GM21423 (cell line): ENCODE measurements around the gene C20orf202.

Experiments used
- ATAC-seq: cut with Tn5 transposase; IDR thresholded peaks from one replicate; pipeline ENCODE4 v1.9.1; 2021; ENCODE audit warnings: mild to moderate bottlenecking, moderate library complexity; ENCODE audit not compliant: unreplicated experiment

Gene C20orf202

DNA sequence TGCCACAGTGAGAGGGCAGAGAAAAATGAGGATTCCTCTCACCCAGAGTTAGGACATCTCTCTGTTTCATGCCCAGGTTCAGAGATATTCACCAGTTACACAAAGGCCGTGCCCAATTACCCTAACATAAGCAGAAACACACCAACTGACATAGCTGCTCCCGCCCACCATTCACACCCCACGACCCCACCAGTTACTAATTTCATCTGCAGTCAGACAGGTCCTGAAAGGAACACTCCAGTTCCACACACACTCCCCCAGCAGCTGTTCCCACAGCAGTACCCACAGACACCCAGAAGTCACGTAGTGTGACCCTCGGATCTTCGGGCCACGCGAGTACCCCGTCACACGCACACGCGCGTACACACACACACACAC is 19.0 kb upstream of the C20orf202 start:
- ATAC-seq: no peak

- no peak for ATAC-seq
These were observed 18.5 kb upstream of the C20orf202 start, which contains the start of gene TMEM74B for GRCh38 chr20:1184638-1185315. Gene TMEM74B (minus strand): TSS chr20:1184981. CDS start chr20:1183801, 1,180 bp downstream.

DNA sequence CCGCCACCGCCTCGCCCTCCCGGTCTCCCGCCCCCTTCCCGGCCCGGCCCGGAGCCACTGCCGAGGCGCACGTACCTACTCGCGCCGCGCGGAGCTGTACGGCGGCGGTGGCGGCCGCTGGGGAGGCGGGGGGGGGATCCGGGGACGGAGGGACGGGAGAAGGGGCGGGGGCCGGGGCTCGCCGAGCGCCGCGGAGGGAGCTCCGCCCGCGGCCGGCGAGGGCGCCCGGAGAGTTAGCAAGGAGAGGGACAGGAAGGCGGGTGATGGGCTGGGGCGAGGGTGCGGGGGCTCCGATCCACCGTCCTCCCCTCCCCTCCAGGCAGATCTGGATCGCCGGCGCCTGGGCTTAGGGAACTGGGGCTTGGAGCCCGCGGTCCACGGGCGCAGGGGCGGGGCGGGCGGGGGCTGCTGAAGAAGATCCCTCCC is 17.9 kb upstream of the C20orf202 start:
- ATAC-seq: no peak

DNA sequence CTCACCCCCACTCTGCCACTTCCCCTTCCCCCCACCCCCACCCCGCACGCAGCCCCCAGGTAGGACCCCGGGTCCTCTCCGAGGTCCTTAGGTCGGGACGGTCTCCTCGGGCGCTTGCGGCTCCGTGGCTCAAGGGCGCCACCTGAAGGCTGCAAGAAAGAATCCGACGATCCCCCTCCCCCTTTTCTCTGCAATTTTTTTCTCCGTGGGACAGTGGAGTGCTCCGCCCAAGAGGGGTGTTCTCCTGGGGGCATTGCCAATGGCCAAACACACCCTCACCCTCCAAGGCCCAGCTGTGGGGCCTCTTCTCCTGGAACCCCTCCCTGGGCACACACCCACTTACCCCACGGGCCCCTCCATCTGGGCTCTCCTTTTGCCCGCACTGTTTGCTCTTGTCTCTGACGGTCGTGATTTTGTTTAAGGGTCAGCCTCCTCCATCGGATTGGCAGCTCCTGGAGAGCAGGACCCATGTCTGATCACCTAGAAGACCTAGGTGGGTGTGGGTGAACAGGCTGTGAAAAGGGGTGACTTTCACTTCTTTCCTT is 17.4 kb upstream of the C20orf202 start:
- ATAC-seq: no peak

DNA sequence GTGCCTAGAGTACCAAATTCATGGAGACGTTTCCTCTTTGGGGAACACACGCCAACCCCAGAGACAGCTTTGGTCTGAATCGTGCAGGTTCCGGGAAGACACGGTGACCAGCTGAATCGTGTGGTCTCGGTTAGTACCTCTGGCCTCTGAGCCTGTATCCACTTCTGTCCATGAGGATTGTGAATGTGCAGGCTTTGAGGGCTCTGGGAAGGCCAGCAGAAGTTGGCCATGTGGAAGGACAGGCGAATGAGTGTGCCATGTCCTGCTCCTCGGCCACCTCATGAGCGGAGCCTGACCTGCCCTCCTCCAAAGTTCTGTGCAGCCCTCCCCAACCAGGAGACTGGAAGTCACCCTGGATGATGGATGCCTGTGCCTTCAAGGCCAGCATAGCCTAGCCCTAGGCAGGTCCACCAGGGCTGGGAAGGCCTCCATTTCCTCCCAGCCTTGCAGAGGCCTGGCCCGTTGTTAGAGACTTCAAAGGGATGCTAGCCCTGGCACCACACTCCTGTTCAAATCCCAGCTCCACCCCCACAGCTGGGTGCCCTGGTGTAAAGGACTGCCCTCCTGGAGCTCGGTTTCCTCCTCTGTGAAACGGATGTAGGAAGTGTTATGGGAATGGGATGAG is 16.8 kb upstream of the C20orf202 start:
- no peak for ATAC-seq

- no peak for ATAC-seq
These were observed 15.6 kb upstream of the C20orf202 start for GRCh38 chr20:1187605-1188171.

- no peak for ATAC-seq
These were observed 14.9 kb upstream of the C20orf202 start for GRCh38 chr20:1188347-1188746.

- no peak for ATAC-seq
These were observed 13.4 kb upstream of the C20orf202 start for GRCh38 chr20:1189827-1190226.

GRCh38 chr20:1190847-1191246 is 12.4 kb upstream of the C20orf202 start:
- no peak for ATAC-seq

GRCh38 chr20:1191299-1191698 is 12.0 kb upstream of the C20orf202 start:
- no peak for ATAC-seq

- ATAC-seq: no peak
These were observed 8.0 kb upstream of the C20orf202 start for GRCh38 chr20:1195226-1195625.

- ATAC-seq: no peak
These were observed 6.6 kb upstream of the C20orf202 start for GRCh38 chr20:1196634-1197033.

- ATAC-seq: no peak
These were observed 5.5 kb upstream of the C20orf202 start for GRCh38 chr20:1197801-1198200.

DNA sequence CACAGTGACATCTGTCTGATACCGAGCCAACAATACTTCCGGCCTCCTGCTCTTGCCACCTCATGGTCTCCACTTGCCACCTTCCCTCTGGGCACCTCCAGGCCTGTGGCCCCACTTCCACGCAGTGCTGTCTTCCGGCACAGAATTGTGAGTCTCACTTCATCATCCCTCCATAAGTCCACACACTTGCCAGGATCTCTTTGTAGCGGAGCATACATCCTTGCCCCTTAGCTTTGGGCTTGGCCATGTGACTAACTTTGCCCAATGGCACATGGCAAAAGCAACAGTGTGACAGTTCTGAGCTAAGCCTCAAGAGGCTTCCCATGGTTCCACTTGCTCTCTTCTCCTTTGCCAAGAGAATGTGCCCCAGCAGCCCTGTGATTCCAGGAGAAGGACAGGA is 4.5 kb upstream of the C20orf202 start:
- no peak for ATAC-seq

DNA sequence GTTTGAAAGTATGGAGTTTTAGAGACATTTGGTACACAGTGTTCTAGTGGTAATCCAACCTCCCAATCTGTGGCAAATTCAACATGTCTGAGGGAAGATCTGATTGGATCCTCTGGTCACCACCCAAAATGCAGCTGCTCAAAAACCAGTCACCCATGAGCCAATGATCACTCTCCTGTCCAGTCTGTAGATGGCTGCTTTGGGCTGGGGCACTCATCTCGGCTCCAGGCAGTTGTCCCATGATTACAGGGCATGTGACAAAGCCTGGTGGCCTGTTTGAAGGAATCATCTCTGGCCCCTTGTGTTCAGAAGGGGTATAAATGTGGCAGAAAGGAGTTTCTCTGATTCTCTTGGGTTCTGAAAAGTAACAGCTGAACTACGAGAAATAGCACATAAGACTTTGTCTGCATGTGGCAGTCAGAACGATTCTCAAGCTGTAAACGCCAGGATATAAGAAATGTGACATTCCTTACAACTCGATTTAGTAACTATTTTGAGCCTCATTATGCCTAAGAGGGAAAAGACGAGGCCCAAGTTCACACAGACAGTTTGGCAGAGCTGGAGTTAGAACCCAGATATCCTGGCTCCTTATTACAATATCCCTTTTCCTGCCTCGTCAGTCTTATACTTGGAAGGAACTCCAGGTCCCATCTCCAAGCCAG is 3.9 kb upstream of the C20orf202 start:
- ATAC-seq: no peak

DNA sequence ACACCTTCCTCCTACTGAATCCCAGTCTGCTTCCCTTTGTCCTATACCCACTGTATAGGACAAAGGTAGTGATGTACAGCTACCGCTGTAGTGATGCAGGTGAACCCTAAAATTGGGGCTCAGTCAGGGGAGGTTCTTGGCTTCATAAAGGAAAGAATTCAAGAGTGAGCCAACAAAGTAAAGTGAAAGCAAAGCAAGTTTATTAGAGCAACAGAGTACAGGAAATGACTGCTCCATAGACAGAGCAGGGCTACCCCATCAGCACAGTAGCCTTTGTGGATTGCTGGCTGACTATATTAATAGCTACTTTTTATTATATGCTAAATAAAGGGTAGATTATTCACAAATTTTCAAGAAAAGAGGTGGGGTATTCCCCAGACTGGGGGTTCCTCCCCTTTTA is 3.3 kb upstream of the C20orf202 start:
- no peak for ATAC-seq

DNA sequence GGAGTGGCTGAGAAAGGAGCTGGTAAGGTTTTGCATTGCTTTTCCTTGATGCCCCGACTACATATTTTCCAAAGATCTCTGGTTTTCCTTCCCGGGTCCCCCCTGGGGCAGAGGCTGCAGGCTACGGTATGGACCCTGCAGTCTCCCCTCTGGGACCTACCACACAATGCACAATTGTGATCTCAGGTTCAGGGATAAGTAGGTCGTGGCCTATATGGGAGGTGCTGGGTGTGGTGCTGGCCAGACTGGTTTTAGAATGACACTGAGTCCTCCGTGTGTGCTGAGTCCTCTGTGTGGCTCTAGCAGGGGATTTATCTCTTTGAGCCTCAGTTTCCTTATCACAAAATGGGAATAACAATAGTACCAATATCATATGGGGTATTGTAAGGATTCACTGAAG is 376 bp downstream of the C20orf202 start:
- ATAC-seq: no peak

GRCh38 chr20:1204113-1204512 is 859 bp downstream of the C20orf202 start:
- no peak for ATAC-seq

GRCh38 chr20:1204576-1204975 is 1.3 kb downstream of the C20orf202 start:
- ATAC-seq: no peak

DNA sequence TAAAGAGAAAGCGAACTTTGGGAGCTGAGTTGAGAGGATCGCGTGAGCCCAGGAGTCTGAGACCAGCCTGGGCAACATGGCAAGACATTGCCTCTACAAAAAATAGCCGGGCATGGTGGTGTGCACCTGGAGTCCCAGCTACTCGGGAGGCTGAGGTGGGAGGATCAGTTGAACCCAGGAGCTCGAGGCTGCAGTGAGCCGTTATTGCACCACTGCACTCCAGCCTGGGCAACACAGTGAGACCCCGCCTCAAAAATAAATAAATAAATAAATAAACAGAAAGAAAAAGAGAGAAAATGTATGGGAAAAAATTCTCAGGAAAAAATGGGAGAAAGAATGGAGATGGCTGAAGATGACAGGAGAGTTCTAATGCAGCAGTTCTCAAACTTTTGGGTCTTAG is 2.5 kb downstream of the C20orf202 start:
- ATAC-seq: no peak

GRCh38 chr20:1206366-1207148 is 3.3 kb downstream of the C20orf202 start:
- ATAC-seq: no peak
